Mucosa of rectum (tissue), 2 donors: ENCODE data around the gene KLHL11.

ENCODE experiments used
- H3K27ac ChIP-seq, 2 donors: one replicate each; pipeline ENCODE4 v1.7.0; 2013; ENCODE audit warnings: inconsistent platforms in 2 of 2, low read depth in 2 of 2, low read length in 2 of 2
- H3K27me3 ChIP-seq, 2 donors: one replicate each; pipeline ENCODE4 v1.7.0; 2013; ENCODE audit warnings: low read length in 2 of 2; ENCODE audit not compliant: control insufficient read depth in 2 of 2, insufficient read depth in 2 of 2
- H3K36me3 ChIP-seq, 2 donors: one replicate each; pipeline ENCODE4 v1.7.0; 2013; ENCODE audit warnings: low read length in 2 of 2; ENCODE audit not compliant: control insufficient read depth in 2 of 2, insufficient read depth in 2 of 2
- H3K4me1 ChIP-seq, 2 donors: one replicate each; pipeline ENCODE4 v1.7.0; 2013; ENCODE audit warnings: low read length in 2 of 2, mild to moderate bottlenecking in 1 of 2; ENCODE audit not compliant: control insufficient read depth in 2 of 2, insufficient read depth in 2 of 2
- H3K4me3 ChIP-seq, 2 donors: one replicate each; pipeline ENCODE4 v1.7.0; 2013; ENCODE audit warnings: low read length in 2 of 2
- H3K9ac ChIP-seq, 2 donors: one replicate each; pipeline ENCODE4 v1.7.0; 2013; ENCODE audit warnings: low read length in 2 of 2, low read depth in 1 of 2, mild to moderate bottlenecking in 1 of 2
- H3K9me3 ChIP-seq, 2 donors: one replicate each; pipeline ENCODE4 v1.7.0; 2013; ENCODE audit warnings: low read length in 2 of 2; ENCODE audit not compliant: control insufficient read depth in 2 of 2
- donor health status: healthy.
- donor health status: Normal muscosa, but diverticular disease.

The KLHL11 gene

DNA sequence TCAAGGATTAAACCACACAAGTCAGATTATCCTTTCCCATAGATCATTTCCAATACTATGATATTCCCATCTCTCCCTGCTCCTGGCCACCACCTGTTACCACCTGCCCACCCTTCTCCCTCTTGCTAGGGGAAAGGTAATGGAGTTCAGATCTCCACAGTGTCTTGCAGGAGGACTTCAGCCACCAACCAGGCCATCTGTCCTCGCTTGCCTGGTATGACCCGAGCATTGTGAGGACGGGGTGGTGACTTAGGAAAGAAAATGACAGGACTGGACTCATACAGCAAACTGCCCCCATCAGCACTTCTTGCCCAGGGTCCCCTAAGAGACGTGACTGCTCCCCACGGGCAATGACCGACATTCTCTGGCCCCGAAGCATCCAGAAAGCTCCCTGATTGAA, 41.6 kb downstream of the KLHL11 start:
- no peaks in the 10 kb centered on the region for H3K9me3 ChIP-seq
- no peak overlapping the region for H3K27ac ChIP-seq
- H3K27me3 ChIP-seq: no peaks in the 10 kb centered on the region
- no peak overlapping the region for H3K4me3 ChIP-seq
- no peak overlapping the region for H3K9ac ChIP-seq
- no peaks in the 10 kb centered on the region for H3K4me1 ChIP-seq
- peaks cover 0 to 10% of the 10 kb centered on the region in 2 donors for H3K36me3 ChIP-seq

DNA sequence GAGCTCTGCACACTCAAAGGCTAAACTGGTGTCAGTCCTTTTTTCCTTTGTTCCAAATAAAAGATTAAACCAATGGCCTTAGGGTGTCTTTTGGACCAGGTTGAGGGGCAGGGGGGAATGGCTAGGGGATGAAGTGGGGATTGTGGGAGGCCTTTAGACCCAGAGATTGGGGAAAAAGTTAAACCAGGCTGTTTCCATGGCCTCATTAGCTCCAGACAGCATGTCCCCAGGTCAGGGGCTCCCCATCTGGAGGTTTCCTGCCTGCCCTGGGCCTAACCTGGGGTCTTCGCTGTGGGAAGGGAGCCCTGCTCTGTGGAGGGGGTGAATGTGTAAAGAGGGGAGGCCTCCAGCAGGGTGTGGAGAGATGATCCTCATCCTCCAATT, 42.1 kb downstream of the KLHL11 start:
- H3K27me3 ChIP-seq: no peaks in the 10 kb centered on the region
- H3K27ac ChIP-seq: no peak overlapping the region
- no peaks in the 10 kb centered on the region for H3K9me3 ChIP-seq
- H3K36me3 ChIP-seq: peaks cover 0 to 10% of the 10 kb centered on the region in 2 donors
- no peak overlapping the region for H3K4me3 ChIP-seq
- H3K9ac ChIP-seq: no peak overlapping the region
- H3K4me1 ChIP-seq: no peaks in the 10 kb centered on the region

- Histone ChIP-seq H3K4me3 (no peak overlapping the region), H3K4me1 (no peaks in the 10 kb centered on the region), H3K27me3 (no peaks in the 10 kb centered on the region), H3K36me3 (peaks cover 0 to 6% of the 10 kb centered on the region in 2 donors), H3K9ac (no peak overlapping the region), H3K9me3 (no peaks in the 10 kb centered on the region), H3K27ac (no peak overlapping the region)
Observed at GRCh38 chr17:41822216-41823140, 42.7 kb downstream of the KLHL11 start.

DNA sequence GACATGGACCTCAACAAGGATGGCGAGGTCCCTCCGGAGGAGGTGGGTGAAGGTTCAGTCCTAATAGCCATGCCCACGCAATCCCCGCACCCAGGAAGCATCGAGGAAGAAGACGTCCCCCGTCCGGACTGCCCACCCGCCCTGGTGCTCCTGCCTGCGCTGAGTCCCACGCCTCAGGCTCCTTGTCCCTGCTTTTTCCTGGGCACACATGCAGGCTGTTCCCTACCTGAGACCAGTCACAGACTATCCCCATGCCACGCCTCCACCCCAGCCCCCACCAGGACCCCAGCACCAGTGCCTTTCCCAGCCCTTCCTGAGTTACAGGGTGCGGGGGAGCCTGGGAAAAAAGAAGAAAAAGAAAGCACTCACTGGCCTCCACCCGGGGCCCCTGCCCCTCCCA, 43.4 kb downstream of the KLHL11 start:
- Histone ChIP-seq H3K27ac (no peak overlapping the region), H3K27me3 (no peaks in the 10 kb centered on the region), H3K36me3 (peaks cover 0 to 6% of the 10 kb centered on the region in 2 donors), H3K9me3 (no peaks in the 10 kb centered on the region), H3K9ac (no peak overlapping the region), H3K4me3 (no peak overlapping the region), H3K4me1 (no peaks in the 10 kb centered on the region)

GRCh38 chr17:41818024-41818423, 47.2 kb downstream of the KLHL11 start:
- H3K9ac ChIP-seq: no peak overlapping the region
- H3K27me3 ChIP-seq: no peaks in the 10 kb centered on the region
- H3K36me3 ChIP-seq: no peaks in the 10 kb centered on the region
- H3K4me1 ChIP-seq: peaks cover 0 to 2% of the 10 kb centered on the region in 2 donors
- H3K4me3 ChIP-seq: no peak overlapping the region
- no peak overlapping the region for H3K27ac ChIP-seq
- H3K9me3 ChIP-seq: no peaks in the 10 kb centered on the region

DNA sequence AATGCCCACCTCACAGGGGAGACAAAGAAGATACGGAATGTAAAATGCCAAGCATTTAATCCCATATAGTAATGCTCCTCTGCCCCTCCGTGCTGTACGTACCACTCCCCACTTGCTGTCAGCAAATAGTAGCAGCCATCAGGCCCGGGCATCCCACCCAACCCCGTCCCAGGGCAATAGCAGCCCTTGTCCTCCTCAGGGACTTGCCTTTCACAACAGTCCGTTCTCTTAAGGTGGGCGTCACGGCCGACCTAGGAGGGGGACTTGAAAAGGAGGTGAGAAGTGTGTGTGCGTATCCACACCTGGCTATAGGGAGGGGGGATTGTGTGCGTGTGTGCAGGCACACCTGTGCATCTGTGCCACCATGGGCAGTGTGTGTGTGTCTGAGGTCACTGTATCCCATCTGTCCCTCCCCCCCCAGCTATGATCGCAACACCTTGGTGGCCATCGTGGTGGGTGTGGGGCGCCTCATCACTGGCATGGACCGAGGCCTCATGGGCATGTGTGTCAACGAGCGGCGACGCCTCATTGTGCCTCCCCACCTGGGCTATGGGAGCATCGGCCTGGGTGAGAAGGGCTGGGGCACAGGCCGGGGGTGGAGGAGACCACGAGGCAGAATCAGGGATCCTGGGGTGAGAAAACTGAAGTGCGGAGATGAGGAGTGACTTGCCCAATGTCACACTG, 48.4 kb downstream of the KLHL11 start:
- Histone ChIP-seq H3K9ac (no peak overlapping the region), H3K27ac (no peak overlapping the region), H3K4me3 (no peak overlapping the region), H3K36me3 (no peaks in the 10 kb centered on the region), H3K9me3 (no peaks in the 10 kb centered on the region), H3K4me1 (peaks cover 5 to 9% of the 10 kb centered on the region in 2 donors), H3K27me3 (no peaks in the 10 kb centered on the region)

GRCh38 chr17:41814195-41814594, 51.0 kb downstream of the KLHL11 start:
- peaks cover 18 to 21% of the 10 kb centered on the region in 2 donors for H3K4me1 ChIP-seq
- no peaks in the 10 kb centered on the region for H3K36me3 ChIP-seq
- no peak overlapping the region for H3K27ac ChIP-seq
- no peaks in the 10 kb centered on the region for H3K27me3 ChIP-seq
- H3K9ac ChIP-seq: no peak overlapping the region
- no peak overlapping the region for H3K4me3 ChIP-seq
- no peaks in the 10 kb centered on the region for H3K9me3 ChIP-seq

- Histone ChIP-seq H3K27me3 (no peaks in the 10 kb centered on the region), H3K27ac (no peak overlapping the region)
Observed at GRCh38 chr17:41813699-41814124, 51.5 kb downstream of the KLHL11 start.

GRCh38 chr17:41813152-41813680, 52.0 kb downstream of the KLHL11 start:
- Histone ChIP-seq H3K27ac (peak overlapping the region in 1 of 2 donors; percentile 52), H3K27me3 (no peaks in the 10 kb centered on the region), H3K9ac (peak overlapping the region; percentile 24 to 38), H3K9me3 (no peaks in the 10 kb centered on the region), H3K4me1 (peaks cover 18 to 24% of the 10 kb centered on the region in 2 donors), H3K36me3 (no peaks in the 10 kb centered on the region), H3K4me3 (peak overlapping the region; percentile 72 to 85)

More at GRCh38 chr17:41813699-41814124, 51.5 kb downstream of the KLHL11 start:
- H3K36me3 ChIP-seq: no peaks in the 10 kb centered on the region
- peak overlapping the region; percentile 23 to 72 for H3K4me3 ChIP-seq
- H3K4me1 ChIP-seq: peaks cover 18 to 22% of the 10 kb centered on the region in 2 donors
- no peak overlapping the region for H3K9ac ChIP-seq
- no peaks in the 10 kb centered on the region for H3K9me3 ChIP-seq
